Stimulated activated CD8-positive, alpha-beta memory T cell treated with anti-CD3 and anti-CD28 coated beads, Interleukin-2, amount 100 ng/mL, for 48 hours (primary cell): Measurements from ENCODE around the gene RAD54L.
"Not testable (repeated sequence)": the region's sequence is repeated elsewhere in the genome, so short reads cannot be mapped to it uniquely, and the experiment has no call there.

Experiments
- DNase-seq, 2 donors: peaks; one replicate each; pipeline ENCODE4 v3.0.0-alpha.2; 2020; ENCODE audit warnings: low read depth in 2 of 2

RAD54L gene

DNA sequence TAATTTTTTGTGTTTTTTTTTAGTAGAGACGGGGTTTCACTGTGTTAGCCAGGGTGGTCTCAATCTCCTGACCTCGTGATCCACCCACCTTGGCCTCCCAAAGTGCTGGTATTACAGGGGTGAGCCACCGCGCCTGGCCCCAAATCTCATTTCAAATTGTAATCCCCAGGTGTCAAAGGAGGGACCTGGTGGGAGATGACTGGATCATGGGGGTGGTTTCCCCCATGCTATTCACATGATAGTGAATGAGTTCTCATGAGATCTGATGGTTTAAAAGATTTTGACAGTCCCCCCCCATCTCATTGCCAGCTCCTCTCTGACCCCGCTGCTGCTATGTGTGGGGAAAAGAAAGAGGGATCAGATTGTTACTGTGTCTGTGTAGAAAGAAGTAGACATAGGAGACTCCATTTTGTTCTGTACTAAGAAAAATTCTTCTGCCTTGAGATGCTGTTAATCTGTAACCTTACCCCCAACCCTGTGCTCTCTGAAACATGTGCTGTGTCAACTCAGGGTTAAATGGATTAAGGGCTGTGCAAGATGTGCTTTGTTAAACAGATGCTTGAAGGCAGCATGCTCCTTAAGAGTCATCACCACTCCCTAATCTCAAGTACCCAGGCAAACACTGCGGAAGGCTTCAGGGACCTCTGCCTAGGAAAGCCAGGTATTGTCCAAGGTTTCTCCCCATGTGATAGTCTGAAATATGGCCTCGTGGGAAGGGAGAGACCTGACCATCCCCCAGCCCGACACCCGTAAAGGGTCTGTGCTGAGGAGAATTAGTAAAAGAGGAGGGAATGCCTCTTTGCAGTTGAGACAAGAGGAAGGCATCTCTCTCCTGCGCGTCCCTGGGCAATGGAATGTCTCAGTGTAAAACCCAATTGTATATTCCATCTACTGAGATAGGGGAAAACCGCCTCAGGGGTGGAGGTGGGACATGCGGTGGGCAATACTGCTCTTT is 72.7 kb downstream of the RAD54L start:
- not testable (repeated sequence) for DNase-seq

- DNase-seq = not testable (repeated sequence)
Measured at GRCh38 chr1:46322191-46322590, 74.6 kb downstream of the RAD54L start.

DNA sequence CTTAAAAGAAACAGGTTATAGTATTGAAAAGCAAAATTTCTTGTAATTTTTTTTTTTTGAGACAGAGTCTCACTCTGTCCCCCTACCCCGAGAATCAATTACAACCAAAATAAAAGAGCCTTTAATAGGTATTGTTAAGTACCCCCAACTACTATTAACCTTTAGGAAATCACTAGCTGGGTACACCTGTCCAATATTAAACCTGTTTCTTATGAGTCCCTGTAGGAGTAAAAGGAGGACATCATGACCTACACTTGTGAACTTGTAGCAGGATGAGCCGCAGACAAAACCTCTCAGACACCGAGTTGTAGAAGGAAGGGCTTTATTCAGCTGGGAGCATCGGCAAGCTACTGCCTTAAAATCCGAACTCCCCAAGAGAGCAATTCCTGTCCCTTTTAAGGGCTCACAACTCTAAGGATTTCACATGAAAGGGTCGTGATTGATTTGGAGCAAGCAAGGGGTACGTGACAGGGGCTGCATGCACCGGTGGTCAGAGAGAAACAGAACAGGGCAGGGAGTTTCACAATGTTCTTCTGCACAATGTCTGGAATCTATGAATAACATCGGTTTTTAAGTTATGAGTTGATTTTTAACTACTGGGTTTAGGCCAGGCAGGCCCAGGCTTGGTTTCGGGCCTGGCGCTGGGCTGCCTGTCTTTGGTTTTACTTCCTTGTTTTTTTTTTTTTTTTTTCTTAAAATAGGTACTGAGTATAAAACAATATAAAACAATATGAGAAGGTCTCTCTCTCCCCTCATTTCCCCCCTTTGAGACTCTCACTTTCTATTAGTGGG is 77.9 kb downstream of the RAD54L start:
- DNase-seq = not testable (repeated sequence)
